Measurements from ENCODE around the gene CKAP5.

DNA sequence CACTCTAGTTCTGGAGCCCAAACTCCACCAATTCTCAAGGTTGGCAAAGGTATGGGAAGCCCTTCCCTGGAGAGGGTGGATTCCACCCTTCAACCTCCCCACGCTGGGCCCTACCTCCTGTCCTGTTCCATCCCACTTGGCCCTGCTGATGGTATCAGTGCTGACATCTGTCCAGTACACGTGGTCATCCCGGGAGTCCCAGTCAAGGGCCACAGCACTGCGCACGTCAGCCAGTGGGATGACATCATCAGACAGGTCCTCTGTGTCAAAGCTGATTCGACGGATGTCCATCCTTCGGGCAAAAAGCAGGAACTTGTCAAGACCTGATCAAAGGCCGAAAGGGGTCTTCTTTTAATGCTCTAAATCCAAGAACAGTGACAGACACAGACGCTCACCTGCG is 40.1 kb upstream of the CKAP5 start:
- no peak for TF ChIP-seq TEAD1 (CRISPR knock-in tag; IDR thresholded peaks at IDR 0.05)
- TF ChIP-seq, protein P1, sequence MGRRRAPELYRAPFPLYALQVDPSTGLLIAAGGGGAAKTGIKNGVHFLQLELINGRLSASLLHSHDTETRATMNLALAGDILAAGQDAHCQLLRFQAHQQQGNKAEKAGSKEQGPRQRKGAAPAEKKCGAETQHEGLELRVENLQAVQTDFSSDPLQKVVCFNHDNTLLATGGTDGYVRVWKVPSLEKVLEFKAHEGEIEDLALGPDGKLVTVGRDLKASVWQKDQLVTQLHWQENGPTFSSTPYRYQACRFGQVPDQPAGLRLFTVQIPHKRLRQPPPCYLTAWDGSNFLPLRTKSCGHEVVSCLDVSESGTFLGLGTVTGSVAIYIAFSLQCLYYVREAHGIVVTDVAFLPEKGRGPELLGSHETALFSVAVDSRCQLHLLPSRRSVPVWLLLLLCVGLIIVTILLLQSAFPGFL (CRISPR knock-in tag; IDR thresholded peaks at IDR 0.05; ENCODE audit: borderline replicate concordance) = no peak
- TF ChIP-seq NFE2L1 (CRISPR knock-in tag; IDR thresholded peaks at IDR 0.05) = no peak
- TF ChIP-seq, protein P2, sequence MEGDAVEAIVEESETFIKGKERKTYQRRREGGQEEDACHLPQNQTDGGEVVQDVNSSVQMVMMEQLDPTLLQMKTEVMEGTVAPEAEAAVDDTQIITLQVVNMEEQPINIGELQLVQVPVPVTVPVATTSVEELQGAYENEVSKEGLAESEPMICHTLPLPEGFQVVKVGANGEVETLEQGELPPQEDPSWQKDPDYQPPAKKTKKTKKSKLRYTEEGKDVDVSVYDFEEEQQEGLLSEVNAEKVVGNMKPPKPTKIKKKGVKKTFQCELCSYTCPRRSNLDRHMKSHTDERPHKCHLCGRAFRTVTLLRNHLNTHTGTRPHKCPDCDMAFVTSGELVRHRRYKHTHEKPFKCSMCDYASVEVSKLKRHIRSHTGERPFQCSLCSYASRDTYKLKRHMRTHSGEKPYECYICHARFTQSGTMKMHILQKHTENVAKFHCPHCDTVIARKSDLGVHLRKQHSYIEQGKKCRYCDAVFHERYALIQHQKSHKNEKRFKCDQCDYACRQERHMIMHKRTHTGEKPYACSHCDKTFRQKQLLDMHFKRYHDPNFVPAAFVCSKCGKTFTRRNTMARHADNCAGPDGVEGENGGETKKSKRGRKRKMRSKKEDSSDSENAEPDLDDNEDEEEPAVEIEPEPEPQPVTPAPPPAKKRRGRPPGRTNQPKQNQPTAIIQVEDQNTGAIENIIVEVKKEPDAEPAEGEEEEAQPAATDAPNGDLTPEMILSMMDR (IDR thresholded peaks at IDR 0.05) = no peak
- no peak for TF ChIP-seq TCF7 (CRISPR knock-in tag; IDR thresholded peaks at IDR 0.05; ENCODE audit: low read depth)
- TF ChIP-seq ZNF232 (CRISPR knock-in tag; IDR thresholded peaks at IDR 0.05) = no peak
